ENCODE measurements around the gene SEC16B. TPM values are rescaled to one million over a fixed set of nuclear protein-coding genes. Genes with fewer than 3 reads are reported as not detected.
A peak's percentile ranks its signal among the peaks of the same experiment; 100 is the strongest.

The SEC16B gene
- total and polyA plus RNA-seq, 9 of the 15 experiments (the other 6 are each of a cell fraction or from before 2014, with no cell fraction given) = not detected

DNA sequence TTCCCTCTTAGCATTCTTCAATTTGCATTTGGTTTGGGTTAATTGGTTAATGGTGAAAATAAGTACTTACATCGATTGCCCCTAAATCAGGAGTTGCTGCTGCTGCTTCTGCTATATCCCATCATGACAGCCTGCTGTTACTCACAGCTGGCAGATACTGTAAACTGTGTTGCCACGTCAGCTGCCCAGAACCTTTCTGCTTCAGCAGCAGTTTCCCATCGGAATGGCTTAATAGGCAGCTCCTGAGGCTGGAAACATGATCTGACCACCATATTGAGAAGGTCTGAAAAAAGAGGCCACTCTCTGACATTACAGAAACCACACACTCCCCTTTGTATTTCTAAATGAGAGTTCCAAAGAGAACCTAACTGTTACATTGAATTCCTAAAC is 14.3 kb upstream of the SEC16B start (continued):
- TF ChIP-seq ZBTB11 (CRISPR knock-in tag; IDR thresholded peaks at IDR 0.05) = peak; percentile 88 to 98 (median 95); a peak in 5 of 6 replicates
- TF ChIP-seq BRD4 (IDR thresholded peaks at IDR 0.05) = no peak
- no peak for TF ChIP-seq RBM14 (IDR thresholded peaks at IDR 0.05; ENCODE audit: borderline replicate concordance, insufficient read depth, low read depth, low read length)
- TF ChIP-seq TRIM24 (IDR thresholded peaks at IDR 0.05) = 0 out of 4 replicates have a peak, but pooled peaks of 1 of the 2 experiments have one; percentile 18
- no peak for TF ChIP-seq AFF1 (IDR thresholded peaks at IDR 0.05; ENCODE audit: low read depth in 1 of 2, partially characterized antibody in 2 of 2)
- TF ChIP-seq ERF (CRISPR knock-in tag; IDR thresholded peaks at IDR 0.05) = no peak
- TF ChIP-seq HMBOX1 (IDR thresholded peaks at IDR 0.05) = no peak
- no peak for TF ChIP-seq JUND (IDR thresholded peaks at IDR 0.05; ENCODE audit: borderline replicate concordance, low read depth, low read length)
- TF ChIP-seq JUND (tag; IDR thresholded peaks at IDR 0.05; ENCODE audit: borderline replicate concordance, low read depth, low read length) = no peak
- no peak for TF ChIP-seq SFPQ (IDR thresholded peaks at IDR 0.05; ENCODE audit: low read depth, low read length)
- no peak for TF ChIP-seq ZNF133 (CRISPR knock-in tag; IDR thresholded peaks at IDR 0.05)
- no peak for TF ChIP-seq ZBTB7A (IDR thresholded peaks at IDR 0.05; ENCODE audit: borderline replicate concordance, control insufficient read depth, low read depth, low read length)
- no peak for TF ChIP-seq ETS1 (conservative IDR thresholded peaks at IDR 0.05; ENCODE audit: control insufficient read depth, low read depth, low read length)

Measured in K562 (cell line).